HL-60 (cell line): ENCODE results near the gene SLC41A3.

Experiments used
- GABPA ChIP-seq: IDR thresholded peaks from 2 replicates; pipeline ENCODE4 v1.6.1; 2012; ENCODE audit warnings: low read depth
- POLR2AphosphoS5 ChIP-seq: IDR thresholded peaks from 2 replicates; pipeline ENCODE4 v1.6.1; 2012; ENCODE audit warnings: low read depth
- SPI1 ChIP-seq: IDR thresholded peaks from 2 replicates; pipeline ENCODE4 v1.6.1; 2012; ENCODE audit warnings: low read depth, mild to moderate bottlenecking, borderline replicate concordance
- TF ChIP-seq, protein P1 (sequence below): IDR thresholded peaks from one replicate; pipeline ENCODE4 v1.5.1; 2011; ENCODE audit warnings: low read length, control low read depth, inconsistent platforms; ENCODE audit not compliant: insufficient read depth
- TF ChIP-seq, protein P2 (sequence below): IDR thresholded peaks from 2 replicates; pipeline ENCODE4 v1.6.1; 2012; ENCODE audit warnings: low read depth; ENCODE audit not compliant: insufficient replicate concordance

DNA sequence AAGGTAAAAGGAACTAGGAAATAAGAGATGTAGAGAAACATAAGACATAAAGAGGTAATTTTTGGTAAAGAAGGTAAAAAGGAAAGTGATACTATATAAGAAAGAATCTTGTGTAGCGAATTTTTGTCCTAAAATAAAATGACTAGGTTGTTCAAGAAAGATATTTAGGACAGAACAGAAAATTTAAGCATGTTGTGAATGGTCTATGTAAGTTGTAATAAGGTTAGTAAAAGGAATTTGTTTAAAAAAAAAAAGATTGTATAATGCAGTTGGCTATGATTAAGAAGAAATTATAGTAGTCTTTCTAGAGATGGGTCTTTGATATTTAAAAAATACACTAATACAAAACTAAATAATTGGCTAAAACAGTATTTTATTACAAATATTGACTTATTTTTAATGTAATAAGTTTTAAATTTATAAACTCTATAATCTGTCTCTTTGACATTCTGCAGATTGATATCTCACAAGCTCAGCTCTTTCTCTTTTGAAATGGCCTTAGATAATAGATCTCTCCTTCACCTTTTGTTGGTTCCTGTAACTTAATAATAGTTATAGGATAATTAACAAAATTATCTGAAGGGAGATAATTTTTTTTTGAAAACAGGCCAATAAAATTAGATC is 3.7 kb upstream of the SLC41A3 start:
- TF ChIP-seq SPI1 (no peak), POLR2AphosphoS5 (no peak), GABPA (no peak)
- TF ChIP-seq, protein P1, sequence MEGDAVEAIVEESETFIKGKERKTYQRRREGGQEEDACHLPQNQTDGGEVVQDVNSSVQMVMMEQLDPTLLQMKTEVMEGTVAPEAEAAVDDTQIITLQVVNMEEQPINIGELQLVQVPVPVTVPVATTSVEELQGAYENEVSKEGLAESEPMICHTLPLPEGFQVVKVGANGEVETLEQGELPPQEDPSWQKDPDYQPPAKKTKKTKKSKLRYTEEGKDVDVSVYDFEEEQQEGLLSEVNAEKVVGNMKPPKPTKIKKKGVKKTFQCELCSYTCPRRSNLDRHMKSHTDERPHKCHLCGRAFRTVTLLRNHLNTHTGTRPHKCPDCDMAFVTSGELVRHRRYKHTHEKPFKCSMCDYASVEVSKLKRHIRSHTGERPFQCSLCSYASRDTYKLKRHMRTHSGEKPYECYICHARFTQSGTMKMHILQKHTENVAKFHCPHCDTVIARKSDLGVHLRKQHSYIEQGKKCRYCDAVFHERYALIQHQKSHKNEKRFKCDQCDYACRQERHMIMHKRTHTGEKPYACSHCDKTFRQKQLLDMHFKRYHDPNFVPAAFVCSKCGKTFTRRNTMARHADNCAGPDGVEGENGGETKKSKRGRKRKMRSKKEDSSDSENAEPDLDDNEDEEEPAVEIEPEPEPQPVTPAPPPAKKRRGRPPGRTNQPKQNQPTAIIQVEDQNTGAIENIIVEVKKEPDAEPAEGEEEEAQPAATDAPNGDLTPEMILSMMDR, result no peak
- TF ChIP-seq, protein P2, sequence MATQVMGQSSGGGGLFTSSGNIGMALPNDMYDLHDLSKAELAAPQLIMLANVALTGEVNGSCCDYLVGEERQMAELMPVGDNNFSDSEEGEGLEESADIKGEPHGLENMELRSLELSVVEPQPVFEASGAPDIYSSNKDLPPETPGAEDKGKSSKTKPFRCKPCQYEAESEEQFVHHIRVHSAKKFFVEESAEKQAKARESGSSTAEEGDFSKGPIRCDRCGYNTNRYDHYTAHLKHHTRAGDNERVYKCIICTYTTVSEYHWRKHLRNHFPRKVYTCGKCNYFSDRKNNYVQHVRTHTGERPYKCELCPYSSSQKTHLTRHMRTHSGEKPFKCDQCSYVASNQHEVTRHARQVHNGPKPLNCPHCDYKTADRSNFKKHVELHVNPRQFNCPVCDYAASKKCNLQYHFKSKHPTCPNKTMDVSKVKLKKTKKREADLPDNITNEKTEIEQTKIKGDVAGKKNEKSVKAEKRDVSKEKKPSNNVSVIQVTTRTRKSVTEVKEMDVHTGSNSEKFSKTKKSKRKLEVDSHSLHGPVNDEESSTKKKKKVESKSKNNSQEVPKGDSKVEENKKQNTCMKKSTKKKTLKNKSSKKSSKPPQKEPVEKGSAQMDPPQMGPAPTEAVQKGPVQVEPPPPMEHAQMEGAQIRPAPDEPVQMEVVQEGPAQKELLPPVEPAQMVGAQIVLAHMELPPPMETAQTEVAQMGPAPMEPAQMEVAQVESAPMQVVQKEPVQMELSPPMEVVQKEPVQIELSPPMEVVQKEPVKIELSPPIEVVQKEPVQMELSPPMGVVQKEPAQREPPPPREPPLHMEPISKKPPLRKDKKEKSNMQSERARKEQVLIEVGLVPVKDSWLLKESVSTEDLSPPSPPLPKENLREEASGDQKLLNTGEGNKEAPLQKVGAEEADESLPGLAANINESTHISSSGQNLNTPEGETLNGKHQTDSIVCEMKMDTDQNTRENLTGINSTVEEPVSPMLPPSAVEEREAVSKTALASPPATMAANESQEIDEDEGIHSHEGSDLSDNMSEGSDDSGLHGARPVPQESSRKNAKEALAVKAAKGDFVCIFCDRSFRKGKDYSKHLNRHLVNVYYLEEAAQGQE, result no peak
